Natural killer cell (primary cell): ENCODE data around the gene RBFOX2. TPM values are rescaled to one million over a fixed set of nuclear protein-coding genes. Genes with fewer than 3 reads are reported as not detected.

Experiments used
- ATAC-seq, 3 donors: fragments of 150-1000 bp in 2 of 3; fragments of 200-7000 bp in 1 of 3; cut with Tn5 transposase; 1 replicate in 1 of 3; 2 replicates in 2 of 3; pipeline ENCODE4 v1.10.0; 2021; ENCODE audit warnings: mild to moderate bottlenecking in 2 of 3, moderate library complexity in 2 of 3
- DNase-seq, 2 donors: peaks; one replicate each; pipeline versions ENCODE4 v3.0.0 to v3.0.0-alpha.2; 2013 to 2021; ENCODE audit warnings: mixed read lengths in 1 of 2
- H3K27ac ChIP-seq: one replicate; pipeline ENCODE4 v1.5.1; 2013; ENCODE audit warnings: mild to moderate bottlenecking, low read length
- H3K27me3 ChIP-seq: one replicate; pipeline ENCODE4 v1.6.1; 2013; ENCODE audit warnings: low read length; ENCODE audit not compliant: control insufficient read depth, insufficient read depth
- H3K36me3 ChIP-seq: one replicate; pipeline ENCODE4 v1.6.1; 2013; ENCODE audit warnings: low read length; ENCODE audit not compliant: control insufficient read depth, insufficient read depth
- H3K4me1 ChIP-seq: one replicate; pipeline ENCODE4 v1.6.1; 2013; ENCODE audit warnings: low read length; ENCODE audit not compliant: control insufficient read depth, insufficient read depth
- H3K4me3 ChIP-seq: one replicate; pipeline ENCODE4 v1.5.1; 2013; ENCODE audit warnings: low read length
- H3K9me3 ChIP-seq: one replicate; pipeline ENCODE4 v1.6.1; 2013; ENCODE audit warnings: low read length; ENCODE audit not compliant: control insufficient read depth, insufficient read depth
- H3K27ac Mint-ChIP-seq, 2 donors: one replicate each; pipeline ENCODE4 v1.8.0; 2022; ENCODE audit warnings: mild to moderate bottlenecking in 2 of 2, mixed read lengths in 2 of 2, moderate library complexity in 1 of 2
- H3K27me3 Mint-ChIP-seq, 2 donors: one replicate each; pipeline ENCODE4 v1.8.0; 2022; ENCODE audit warnings: low read depth in 2 of 2, mixed read lengths in 2 of 2
- H3K36me3 Mint-ChIP-seq: one replicate; pipeline ENCODE4 v1.8.0; 2022; ENCODE audit warnings: mixed read lengths
- H3K4me1 Mint-ChIP-seq, 2 donors: one replicate each; pipeline ENCODE4 v1.8.0; 2022; ENCODE audit warnings: mixed read lengths in 2 of 2
- H3K4me3 Mint-ChIP-seq: one replicate; pipeline ENCODE4 v1.8.0; 2022; ENCODE audit warnings: mild to moderate bottlenecking, moderate library complexity, mixed read lengths
- H3K9me3 Mint-ChIP-seq, 2 donors: one replicate each; pipeline ENCODE4 v1.8.0; 2022; ENCODE audit warnings: mixed read lengths in 2 of 2
- WGBS: methylation state at CpG from one replicate; pipeline ENCODE4 v1.1.7; 2013; ENCODE audit warnings: missing lambda C conversion rate; ENCODE audit not compliant: insufficient coverage; 5-methylcytosine and 5-hydroxymethylcytosine counted together
- intact Hi-C: fragments of 100-400 bp; cut with micrococcal nuclease; formaldehyde crosslinking; loops from one replicate; pipeline ENCODE4 v1.14.2; 2022
- total RNA-seq, 4 donors: library from RNA; stranded (reverse); fragments of 120-200 nt in 1 of 4; gene quantifications; one replicate each; pipeline versions ENCODE4 v1.2.3 to v1.2.4, GENCODE V29; 2013 to 2022
- TF ChIP-seq, protein P1 (sequence below): fragments of 200-600 bp; IDR thresholded peaks from one replicate; pipeline ENCODE4 v1.8.0; 2022; ENCODE audit warnings: antibody characterized with exemption

Gene RBFOX2
- total RNA-seq, 3 donors from 2014 or later (not counting 1 experiment from before 2014, with no cell fraction given): 1.0 to 4.7 (median 3.0) TPM

DNA sequence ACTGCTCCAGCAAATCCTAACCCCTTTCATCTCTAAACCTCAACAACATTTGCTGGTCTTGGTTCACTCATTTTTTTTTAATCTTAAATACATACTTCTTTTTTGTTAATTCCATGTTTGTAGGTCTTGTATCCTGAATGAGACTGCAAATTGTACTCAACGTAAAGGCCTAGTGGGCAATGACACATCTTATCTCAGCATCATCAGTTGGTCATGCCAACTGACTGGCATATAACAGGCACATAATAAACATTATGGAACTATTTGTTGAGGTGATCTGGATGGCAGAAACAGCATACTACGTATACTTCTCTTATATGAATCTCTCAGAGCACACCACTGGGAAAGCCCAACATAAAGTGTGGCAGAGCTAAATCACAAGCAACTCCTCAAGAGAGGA is 116.7 kb downstream of the RBFOX2 start:
- Histone ChIP-seq H3K27me3 (no peaks in the 10 kb centered on the region), H3K4me3 (no peak overlapping the region), H3K27ac (no peak overlapping the region), H3K4me1 (no peaks in the 10 kb centered on the region), H3K36me3 (no peaks in the 10 kb centered on the region), H3K9me3 (no peaks in the 10 kb centered on the region)
- peaks cover 0 to 7% of the 10 kb centered on the region in 2 donors for H3K4me1 Mint-ChIP-seq
- peaks cover 10 to 16% of the 10 kb centered on the region in 2 donors for H3K27me3 Mint-ChIP-seq
- TF ChIP-seq, protein P1, sequence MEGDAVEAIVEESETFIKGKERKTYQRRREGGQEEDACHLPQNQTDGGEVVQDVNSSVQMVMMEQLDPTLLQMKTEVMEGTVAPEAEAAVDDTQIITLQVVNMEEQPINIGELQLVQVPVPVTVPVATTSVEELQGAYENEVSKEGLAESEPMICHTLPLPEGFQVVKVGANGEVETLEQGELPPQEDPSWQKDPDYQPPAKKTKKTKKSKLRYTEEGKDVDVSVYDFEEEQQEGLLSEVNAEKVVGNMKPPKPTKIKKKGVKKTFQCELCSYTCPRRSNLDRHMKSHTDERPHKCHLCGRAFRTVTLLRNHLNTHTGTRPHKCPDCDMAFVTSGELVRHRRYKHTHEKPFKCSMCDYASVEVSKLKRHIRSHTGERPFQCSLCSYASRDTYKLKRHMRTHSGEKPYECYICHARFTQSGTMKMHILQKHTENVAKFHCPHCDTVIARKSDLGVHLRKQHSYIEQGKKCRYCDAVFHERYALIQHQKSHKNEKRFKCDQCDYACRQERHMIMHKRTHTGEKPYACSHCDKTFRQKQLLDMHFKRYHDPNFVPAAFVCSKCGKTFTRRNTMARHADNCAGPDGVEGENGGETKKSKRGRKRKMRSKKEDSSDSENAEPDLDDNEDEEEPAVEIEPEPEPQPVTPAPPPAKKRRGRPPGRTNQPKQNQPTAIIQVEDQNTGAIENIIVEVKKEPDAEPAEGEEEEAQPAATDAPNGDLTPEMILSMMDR: no peak
- no peak overlapping the region for H3K27ac Mint-ChIP-seq
- intact Hi-C loops: no loop called here
- no peaks in the 10 kb centered on the region for H3K36me3 Mint-ChIP-seq
- ATAC-seq: no peak
- H3K4me3 Mint-ChIP-seq: no peak overlapping the region
- H3K9me3 Mint-ChIP-seq: no peaks in the 10 kb centered on the region
- 89% methylated on average over 2 of the region's 2 CpGs for WGBS
- DNase-seq: no peak

DNA sequence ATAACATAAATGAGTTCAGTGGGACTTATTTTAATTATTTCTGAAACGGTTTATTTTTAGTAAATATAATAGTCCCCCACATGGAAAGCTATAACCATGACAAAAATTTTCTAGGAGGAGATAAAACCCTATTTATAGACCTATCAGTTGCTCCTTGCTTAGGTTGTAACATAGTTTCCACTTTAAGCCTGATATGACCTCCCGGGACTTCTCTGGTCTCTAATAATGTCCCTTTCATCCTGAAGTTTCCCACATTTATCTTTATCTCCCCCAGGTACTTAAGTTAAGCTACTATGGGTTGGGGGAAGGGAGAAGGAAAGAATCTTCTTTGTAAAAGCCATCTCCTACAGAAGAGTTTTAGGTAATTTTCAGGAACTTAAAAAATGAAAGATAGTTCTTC is 117.7 kb downstream of the RBFOX2 start:
- Mint-ChIP-seq H3K4me3 (no peak overlapping the region), H3K27ac (no peak overlapping the region), H3K4me1 (peaks cover 0 to 7% of the 10 kb centered on the region in 2 donors), H3K27me3 (peaks cover 10 to 16% of the 10 kb centered on the region in 2 donors), H3K9me3 (no peaks in the 10 kb centered on the region), H3K36me3 (no peaks in the 10 kb centered on the region)
- H3K4me3 ChIP-seq: no peak overlapping the region
- H3K9me3 ChIP-seq: no peaks in the 10 kb centered on the region
- H3K27ac ChIP-seq: no peak overlapping the region
- no peaks in the 10 kb centered on the region for H3K4me1 ChIP-seq
- intact Hi-C loops: no loop called here
- TF ChIP-seq, protein P1: no peak
- no peak for ATAC-seq
- WGBS: no CpG with 5 or more reads among the region's 2 CpGs
- H3K27me3 ChIP-seq: no peaks in the 10 kb centered on the region
- H3K36me3 ChIP-seq: no peaks in the 10 kb centered on the region
- DNase-seq: no peak

GRCh38 chr22:35910003-35910769 is 118.4 kb downstream of the RBFOX2 start:
- no peaks in the 10 kb centered on the region for H3K9me3 ChIP-seq
- no peak overlapping the region for H3K4me3 Mint-ChIP-seq
- no peaks in the 10 kb centered on the region for H3K4me1 ChIP-seq
- ATAC-seq (no peak), DNase-seq (no peak)
- no peaks in the 10 kb centered on the region for H3K9me3 Mint-ChIP-seq
- no peaks in the 10 kb centered on the region for H3K36me3 ChIP-seq
- H3K4me3 ChIP-seq: no peak overlapping the region
- TF ChIP-seq, protein P1: no peak
- H3K27me3 Mint-ChIP-seq: peaks cover 10 to 12% of the 10 kb centered on the region in 2 donors
- H3K36me3 Mint-ChIP-seq: no peaks in the 10 kb centered on the region
- no CpG with 5 or more reads among the region's 4 CpGs for WGBS
- peaks cover 0 to 6% of the 10 kb centered on the region in 2 donors for H3K4me1 Mint-ChIP-seq
- H3K27me3 ChIP-seq: no peaks in the 10 kb centered on the region
- no peak overlapping the region for H3K27ac Mint-ChIP-seq
- H3K27ac ChIP-seq: no peak overlapping the region
- intact Hi-C loops: no loop called here

DNA sequence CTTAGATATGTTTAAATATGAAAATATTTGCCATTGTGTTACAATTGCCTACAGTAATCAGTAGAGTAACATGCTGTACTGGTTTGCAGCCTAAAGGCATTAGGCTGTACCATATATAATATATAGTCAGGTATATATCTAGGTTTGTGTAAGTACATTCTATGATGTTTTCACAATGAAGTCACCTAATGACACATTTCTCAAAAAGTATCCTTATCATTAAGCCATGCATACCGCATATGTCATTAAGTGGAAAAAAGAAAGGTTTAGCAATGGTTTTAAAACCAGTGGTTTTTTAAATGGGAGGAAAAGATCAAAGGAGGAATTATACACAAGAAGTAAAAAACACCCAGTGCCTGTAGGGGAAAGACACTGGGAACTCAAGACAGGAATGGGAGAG is 122.7 kb downstream of the RBFOX2 start:
- WGBS: no CpG with 5 or more reads among the region's 1 CpG
- TF ChIP-seq, protein P1: no peak
- H3K36me3 ChIP-seq: no peaks in the 10 kb centered on the region

More for the DNA sequence above, 122.7 kb downstream of the RBFOX2 start:
- peaks cover 20 to 25% of the 10 kb centered on the region in 2 donors for H3K27me3 Mint-ChIP-seq
- intact Hi-C loops: no loop called here
- DNase-seq (no peak), ATAC-seq (no peak)
- H3K4me3 Mint-ChIP-seq: no peak overlapping the region
- H3K27ac ChIP-seq: no peak overlapping the region
- peaks cover 12 to 13% of the 10 kb centered on the region in 2 donors for H3K4me1 Mint-ChIP-seq
- H3K9me3 ChIP-seq: no peaks in the 10 kb centered on the region
- H3K4me3 ChIP-seq: no peak overlapping the region
- H3K27me3 ChIP-seq: no peaks in the 10 kb centered on the region
- H3K36me3 Mint-ChIP-seq: no peaks in the 10 kb centered on the region
- no peaks in the 10 kb centered on the region for H3K4me1 ChIP-seq
- no peaks in the 10 kb centered on the region for H3K9me3 Mint-ChIP-seq
- no peak overlapping the region for H3K27ac Mint-ChIP-seq
